Kidney glomerular epithelial cell (primary cell): ENCODE results near the gene LILRA1.
"Not testable (repeated sequence)": the region's sequence is repeated elsewhere in the genome, so short reads cannot be mapped to it uniquely, and the experiment has no call there.

ENCODE experiments used
- DNase-seq: peaks from one replicate; lab custom pipeline; 2025; lab: John Stamatoyannopoulos, UW

Gene LILRA1

GRCh38 chr19:54624934-54625730 is 31.7 kb downstream of the LILRA1 start:
- DNase-seq = not testable (repeated sequence)

GRCh38 chr19:54626757-54627156 is 33.3 kb downstream of the LILRA1 start:
- no peak for DNase-seq

GRCh38 chr19:54627912-54628311 is 34.5 kb downstream of the LILRA1 start:
- DNase-seq = not testable (repeated sequence)

GRCh38 chr19:54630262-54630661 is 36.8 kb downstream of the LILRA1 start, which contains the start of gene LILRB1:
TSS of gene LILRB1 (plus strand) at chr19:54630484. CDS start at chr19:54631074, 590 bp downstream.
- DNase-seq = not testable (repeated sequence)

- no peak for DNase-seq
Observed at GRCh38 chr19:54630782-54631181, 37.4 kb downstream of the LILRA1 start.

- not testable (repeated sequence) for DNase-seq
Observed at GRCh38 chr19:54631489-54632337, 38.3 kb downstream of the LILRA1 start.

GRCh38 chr19:54632517-54632916 is 39.1 kb downstream of the LILRA1 start:
- not testable (repeated sequence) for DNase-seq

- DNase-seq = no peak
Observed at GRCh38 chr19:54633401-54633800, 40.0 kb downstream of the LILRA1 start.

- not testable (repeated sequence) for DNase-seq
Observed at GRCh38 chr19:54636081-54636480, 42.6 kb downstream of the LILRA1 start.

GRCh38 chr19:54638683-54639082 is 45.3 kb downstream of the LILRA1 start:
- no peak for DNase-seq

GRCh38 chr19:54642953-54643352 is 49.5 kb downstream of the LILRA1 start:
- DNase-seq = not testable (repeated sequence)

- DNase-seq = not testable (repeated sequence)
Observed at GRCh38 chr19:54643583-54643982, 50.2 kb downstream of the LILRA1 start.

GRCh38 chr19:54644056-54644455 is 50.6 kb downstream of the LILRA1 start:
- no peak for DNase-seq

GRCh38 chr19:54646331-54646841 is 53.0 kb downstream of the LILRA1 start:
- DNase-seq = no peak

- no peak for DNase-seq
Observed at GRCh38 chr19:54648129-54648528, 54.7 kb downstream of the LILRA1 start.

GRCh38 chr19:54650108-54650655 is 56.8 kb downstream of the LILRA1 start:
- no peak for DNase-seq
